ENCODE results near the gene SACM1L.

The SACM1L gene

DNA sequence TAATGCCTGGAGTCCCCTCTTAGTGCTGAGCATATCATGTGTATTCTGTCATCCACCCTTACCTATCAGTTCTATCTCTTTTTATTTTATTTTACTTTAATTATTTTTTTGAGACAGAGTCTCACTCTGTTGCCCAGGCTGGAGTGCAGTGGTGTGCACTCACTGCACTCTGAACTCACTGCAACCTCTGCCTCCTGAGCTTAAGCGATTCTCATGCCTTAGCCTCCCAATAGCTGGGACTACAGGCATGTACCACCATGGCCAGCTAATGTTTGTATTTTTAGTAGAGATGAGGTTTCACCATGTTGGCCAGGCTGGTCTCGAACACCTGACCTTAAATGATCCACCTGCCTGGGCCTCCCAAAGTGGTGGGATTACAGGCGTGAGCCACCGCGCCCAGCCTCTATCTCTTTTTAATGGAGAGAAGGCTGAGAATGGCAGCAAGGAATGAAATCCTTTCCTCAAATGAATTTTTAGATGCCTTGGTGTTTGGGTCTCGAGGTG is 11.4 kb downstream of the SACM1L start:
- in situ Hi-C loops (cut with HindIII; ENCODE audit: low sequenced_read_pairs): no loop called here

GRCh38 chr3:45701172-45701867 is 12.1 kb downstream of the SACM1L start:
- in situ Hi-C loops (cut with HindIII; ENCODE audit: low sequenced_read_pairs): no loop called here

More for the DNA sequence above, 11.4 kb downstream of the SACM1L start:
- H3K4me3 ChIP-seq (ENCODE audit: low read depth, low read length): no peak overlapping the region
- TF ChIP-seq CTCF (IDR thresholded peaks at IDR 0.05; ENCODE audit: low read depth, low read length): no peak
- DNase-seq (ENCODE audit: low read depth, low spot score): no peak

GRCh38 chr3:45704301-45704943 is 15.2 kb downstream of the SACM1L start:
- TF ChIP-seq CTCF (IDR thresholded peaks at IDR 0.05; ENCODE audit: low read depth, low read length): no peak
- no peak overlapping the region for H3K4me3 ChIP-seq (ENCODE audit: low read depth, low read length)
- in situ Hi-C loops (cut with HindIII; ENCODE audit: low sequenced_read_pairs): no loop called here
- DNase-seq (ENCODE audit: low read depth, low spot score): no peak

More at GRCh38 chr3:45701172-45701867, 12.1 kb downstream of the SACM1L start:
- DNase-seq (ENCODE audit: low read depth, low spot score): no peak
- H3K4me3 ChIP-seq (ENCODE audit: low read depth, low read length): no peak overlapping the region
- no peak for TF ChIP-seq CTCF (IDR thresholded peaks at IDR 0.05; ENCODE audit: low read depth, low read length)

DNA sequence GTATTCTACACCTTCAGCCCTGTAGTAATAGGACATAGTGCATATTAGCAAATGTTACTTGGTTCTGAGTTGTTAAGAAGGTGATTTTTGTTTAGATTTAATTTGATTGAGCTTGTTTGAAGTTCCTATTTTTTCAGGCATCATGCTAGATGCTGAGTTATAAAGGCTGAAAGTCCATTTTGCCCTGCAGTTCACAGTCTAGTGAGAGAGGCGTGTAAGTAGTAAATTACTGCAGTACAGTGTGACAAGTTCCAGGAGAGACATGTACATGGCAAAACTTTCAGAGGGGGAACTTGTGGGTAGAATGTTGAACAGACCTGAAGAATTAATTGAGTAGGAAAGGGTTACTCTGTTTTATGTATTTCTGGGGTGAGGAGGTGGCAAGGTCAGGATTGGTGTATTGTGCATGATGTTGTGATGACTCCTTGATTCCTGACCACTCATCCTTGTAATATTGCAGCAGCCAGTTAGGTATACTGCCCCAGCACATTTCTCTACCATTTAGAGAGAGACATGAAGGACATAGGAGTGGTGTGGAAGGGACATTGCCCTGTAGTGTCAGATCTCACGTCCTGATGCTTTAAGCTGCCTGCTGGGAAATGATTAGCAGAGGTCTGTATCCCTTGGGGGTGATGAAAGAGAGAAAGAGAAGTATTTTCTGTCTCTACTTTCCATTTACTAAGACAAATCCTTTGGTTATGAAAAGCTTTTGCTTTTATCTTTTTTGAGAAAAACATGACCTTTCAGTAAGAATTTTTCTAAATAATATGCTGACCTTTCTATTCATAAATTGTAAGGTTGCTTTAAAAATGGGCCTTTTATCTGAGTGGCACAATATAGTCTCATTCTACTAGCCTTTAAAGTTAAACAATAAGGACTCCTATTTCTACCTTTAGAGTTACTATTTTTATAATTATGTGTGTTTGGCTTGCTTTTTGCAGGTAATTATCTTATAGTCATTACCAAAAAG is 16.9 kb downstream of the SACM1L start:
- H3K4me3 ChIP-seq (ENCODE audit: low read depth, low read length): no peak overlapping the region
- no peak for DNase-seq (ENCODE audit: low read depth, low spot score)
- no peak for TF ChIP-seq CTCF (IDR thresholded peaks at IDR 0.05; ENCODE audit: low read depth, low read length)
- in situ Hi-C loops (cut with HindIII; ENCODE audit: low sequenced_read_pairs): no loop called here

DNA sequence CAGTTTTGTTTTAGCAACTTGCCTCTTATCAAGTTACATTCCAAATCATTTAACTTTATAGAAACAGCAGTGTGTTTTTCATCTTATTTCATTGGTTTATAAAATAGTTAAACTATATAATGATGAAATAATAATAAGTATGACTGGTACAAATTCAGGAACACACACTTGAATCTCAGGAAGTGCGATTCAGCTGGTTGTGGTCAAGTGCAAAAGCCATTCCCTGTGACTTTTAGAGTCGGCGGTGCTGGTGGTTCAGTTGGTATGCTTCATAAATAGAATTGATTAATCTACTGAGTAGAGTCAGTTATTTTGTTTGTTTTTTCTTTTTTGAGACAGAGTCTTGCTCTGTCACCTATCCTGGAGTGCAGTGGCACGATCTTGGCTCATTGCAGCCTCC is 22.7 kb downstream of the SACM1L start:
- TF ChIP-seq CTCF (IDR thresholded peaks at IDR 0.05; ENCODE audit: low read depth, low read length): no peak

GRCh38 chr3:45712434-45713110 is 23.4 kb downstream of the SACM1L start:
- in situ Hi-C loops (cut with HindIII; ENCODE audit: low sequenced_read_pairs): no loop called here
- no peak overlapping the region for H3K4me3 ChIP-seq (ENCODE audit: low read depth, low read length)
- no peak for TF ChIP-seq CTCF (IDR thresholded peaks at IDR 0.05; ENCODE audit: low read depth, low read length)
- DNase-seq (ENCODE audit: low read depth, low spot score): no peak

More for the DNA sequence above, 22.7 kb downstream of the SACM1L start:
- DNase-seq (ENCODE audit: low read depth, low spot score): peak; percentile 29
- in situ Hi-C loops (cut with HindIII; ENCODE audit: low sequenced_read_pairs): no loop called here
- no peak overlapping the region for H3K4me3 ChIP-seq (ENCODE audit: low read depth, low read length)

All from astrocyte of the spinal cord (primary cell).